Subcutaneous adipose tissue (tissue), 4 donors: ENCODE data around the gene PCDHA1. TPM values are rescaled to one million over a fixed set of nuclear protein-coding genes. Genes with fewer than 3 reads are reported as not detected.

Experiments used
- total RNA-seq, 4 donors: library from RNA; depleted of rRNA; stranded (reverse); fragments of >200 nt; gene quantifications; one replicate each; pipeline ENCODE4 v1.1.0, GENCODE V29; 2016
- TF ChIP-seq, protein P1 (sequence below): fragments of 450-650 bp; IDR thresholded peaks from one replicate; pipeline ENCODE4 v1.5.1; 2016; ENCODE audit warnings: low read depth, mild to moderate bottlenecking, control low read depth, antibody characterized with exemption, moderate library complexity

Gene PCDHA1
- total RNA-seq, 4 donors from 2014 or later = not detected

GRCh38 chr5:140791089-140791488 lies 5.1 kb downstream of the PCDHA1 start:
- TF ChIP-seq, protein P1, sequence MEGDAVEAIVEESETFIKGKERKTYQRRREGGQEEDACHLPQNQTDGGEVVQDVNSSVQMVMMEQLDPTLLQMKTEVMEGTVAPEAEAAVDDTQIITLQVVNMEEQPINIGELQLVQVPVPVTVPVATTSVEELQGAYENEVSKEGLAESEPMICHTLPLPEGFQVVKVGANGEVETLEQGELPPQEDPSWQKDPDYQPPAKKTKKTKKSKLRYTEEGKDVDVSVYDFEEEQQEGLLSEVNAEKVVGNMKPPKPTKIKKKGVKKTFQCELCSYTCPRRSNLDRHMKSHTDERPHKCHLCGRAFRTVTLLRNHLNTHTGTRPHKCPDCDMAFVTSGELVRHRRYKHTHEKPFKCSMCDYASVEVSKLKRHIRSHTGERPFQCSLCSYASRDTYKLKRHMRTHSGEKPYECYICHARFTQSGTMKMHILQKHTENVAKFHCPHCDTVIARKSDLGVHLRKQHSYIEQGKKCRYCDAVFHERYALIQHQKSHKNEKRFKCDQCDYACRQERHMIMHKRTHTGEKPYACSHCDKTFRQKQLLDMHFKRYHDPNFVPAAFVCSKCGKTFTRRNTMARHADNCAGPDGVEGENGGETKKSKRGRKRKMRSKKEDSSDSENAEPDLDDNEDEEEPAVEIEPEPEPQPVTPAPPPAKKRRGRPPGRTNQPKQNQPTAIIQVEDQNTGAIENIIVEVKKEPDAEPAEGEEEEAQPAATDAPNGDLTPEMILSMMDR = no peak

GRCh38 chr5:140794595-140795258 lies 8.8 kb downstream of the PCDHA1 start, which contains the start of gene PCDHA2:
PCDHA2 (plus strand) TSS chr5:140794852.
- TF ChIP-seq, protein P1 = no peak

DNA sequence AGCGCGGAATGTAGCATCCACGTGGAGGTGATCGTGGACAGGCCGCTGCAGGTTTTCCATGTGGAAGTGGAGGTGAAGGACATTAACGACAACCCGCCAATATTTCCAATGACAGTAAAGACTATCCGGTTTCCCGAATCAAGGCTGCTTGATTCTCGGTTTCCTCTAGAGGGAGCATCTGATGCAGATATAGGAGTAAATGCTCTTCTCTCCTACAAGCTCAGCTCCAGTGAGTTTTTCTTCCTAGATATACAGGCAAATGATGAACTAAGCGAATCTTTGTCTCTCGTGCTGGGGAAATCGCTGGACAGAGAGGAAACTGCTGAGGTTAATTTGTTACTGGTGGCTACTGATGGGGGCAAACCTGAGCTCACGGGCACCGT lies 9.3 kb downstream of the PCDHA1 start:
- TF ChIP-seq, protein P1 = no peak

DNA sequence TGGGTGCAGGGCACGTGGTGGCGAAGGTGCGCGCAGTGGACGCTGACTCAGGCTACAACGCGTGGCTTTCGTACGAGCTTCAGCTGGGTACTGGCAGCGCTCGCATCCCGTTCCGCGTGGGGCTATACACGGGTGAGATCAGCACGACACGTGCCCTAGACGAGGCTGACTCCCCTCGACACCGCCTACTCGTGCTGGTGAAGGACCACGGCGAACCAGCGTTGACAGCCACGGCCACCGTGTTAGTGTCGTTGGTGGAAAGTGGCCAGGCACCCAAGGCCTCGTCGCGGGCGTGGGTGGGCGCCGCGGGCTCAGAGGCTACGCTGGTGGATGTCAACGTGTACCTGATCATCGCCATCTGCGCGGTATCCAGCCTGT lies 10.8 kb downstream of the PCDHA1 start:
- TF ChIP-seq, protein P1 = no peak

GRCh38 chr5:140800816-140801493 lies 15.0 kb downstream of the PCDHA1 start, which contains the start of gene PCDHA3:
PCDHA3 (plus strand) TSS chr5:140801057.
- TF ChIP-seq, protein P1 = no peak

DNA sequence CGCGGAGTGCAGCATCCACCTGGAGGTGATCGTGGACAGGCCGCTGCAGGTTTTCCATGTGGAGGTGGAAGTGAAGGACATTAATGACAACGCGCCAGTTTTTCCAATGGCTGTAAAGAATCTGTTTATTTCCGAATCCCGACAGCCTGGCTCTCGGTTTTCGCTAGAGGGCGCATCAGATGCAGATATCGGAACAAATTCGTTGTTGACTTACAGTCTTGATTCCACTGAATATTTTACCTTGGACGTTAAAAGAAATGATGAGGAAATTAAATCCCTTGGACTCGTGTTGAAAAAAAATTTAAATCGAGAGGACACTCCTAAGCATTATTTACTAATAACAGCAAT lies 15.5 kb downstream of the PCDHA1 start:
- TF ChIP-seq, protein P1 = no peak

GRCh38 chr5:140802781-140803271 lies 16.9 kb downstream of the PCDHA1 start:
- TF ChIP-seq, protein P1 = no peak
